Loucy (cell line): ENCODE results near the gene TSHZ2.

Experiments
- H2AFZ ChIP-seq: fragments of 200-600 bp; sonication (generic); 2 replicates; pipeline ENCODE4 v1.6.0; 2016; ENCODE audit warnings: antibody characterized with exemption, mild to moderate bottlenecking, low read length, moderate library complexity
- H3F3A ChIP-seq: fragments of 200-600 bp; 2 replicates; pipeline ENCODE4 v1.6.0; 2016; ENCODE audit warnings: antibody characterized with exemption, low read depth, mild to moderate bottlenecking
- H3K27me3 ChIP-seq: fragments of 200-600 bp; sonication (generic); 2 replicates; pipeline ENCODE4 v1.6.1; 2014; ENCODE audit warnings: low read length, mild to moderate bottlenecking; ENCODE audit not compliant: insufficient read depth, poor library complexity, severe bottlenecking
- H3K36me3 ChIP-seq: fragments of 200-600 bp; sonication (generic); 2 replicates; pipeline ENCODE4 v1.6.1; 2016; ENCODE audit warnings: low read length; ENCODE audit not compliant: insufficient read depth
- H3K4me1 ChIP-seq: fragments of 200-600 bp; sonication (generic); 2 replicates; pipeline ENCODE4 v1.5.1; 2014; ENCODE audit warnings: low read length, mild to moderate bottlenecking; ENCODE audit not compliant: insufficient read depth, poor library complexity, severe bottlenecking
- H3K4me2 ChIP-seq: fragments of 200-600 bp; sonication (generic); 2 replicates; pipeline ENCODE4 v1.6.0; 2014; ENCODE audit warnings: antibody characterized with exemption, low read length, low read depth, mild to moderate bottlenecking; ENCODE audit not compliant: poor library complexity, severe bottlenecking
- H3K4me3 ChIP-seq: fragments of 200-600 bp; sonication (generic); 2 replicates; pipeline ENCODE4 v1.5.1; 2014; ENCODE audit warnings: low read length, mild to moderate bottlenecking, mixed read lengths; ENCODE audit not compliant: poor library complexity, severe bottlenecking
- H3K79me2 ChIP-seq: fragments of 200-600 bp; sonication (generic); 2 replicates; pipeline ENCODE4 v1.6.1; 2014; ENCODE audit warnings: low read length; ENCODE audit not compliant: insufficient read depth
- H3K9ac ChIP-seq: fragments of 200-600 bp; sonication (generic); 2 replicates; pipeline ENCODE4 v1.6.0; 2014; ENCODE audit warnings: mild to moderate bottlenecking, low read depth, low read length, moderate library complexity; ENCODE audit not compliant: poor library complexity, severe bottlenecking
- H3K9me2 ChIP-seq: fragments of 200-600 bp; sonication (generic); replicated peaks from 2 replicates; pipeline ENCODE4 v1.6.1; 2016; ENCODE audit warnings: low read depth, low read length, mixed read lengths
- H3K9me3 ChIP-seq: fragments of 200-600 bp; sonication (generic); 2 replicates; pipeline ENCODE4 v1.6.1; 2014; ENCODE audit warnings: mild to moderate bottlenecking, antibody characterized with exemption, low read length, low read depth; ENCODE audit not compliant: insufficient read depth
- H4K20me1 ChIP-seq: fragments of 200-600 bp; sonication (generic); 2 replicates; pipeline ENCODE4 v1.6.0; 2014; ENCODE audit warnings: antibody characterized with exemption, low read length, mild to moderate bottlenecking; ENCODE audit not compliant: insufficient read depth, poor library complexity, severe bottlenecking
- EZH2phosphoT487 ChIP-seq: fragments of 200-600 bp; IDR thresholded peaks from 2 replicates; pipeline ENCODE4 v1.6.1; 2018; ENCODE audit warnings: antibody characterized with exemption, mild to moderate bottlenecking, moderate library complexity, borderline replicate concordance
- TF ChIP-seq, protein P1 (sequence below): fragments of 200-600 bp; sonication (generic); conservative IDR thresholded peaks from 2 replicates; pipeline ENCODE4 v1.5.1; 2014; ENCODE audit warnings: mild to moderate bottlenecking, antibody characterized with exemption, low read length

The TSHZ2 gene

DNA sequence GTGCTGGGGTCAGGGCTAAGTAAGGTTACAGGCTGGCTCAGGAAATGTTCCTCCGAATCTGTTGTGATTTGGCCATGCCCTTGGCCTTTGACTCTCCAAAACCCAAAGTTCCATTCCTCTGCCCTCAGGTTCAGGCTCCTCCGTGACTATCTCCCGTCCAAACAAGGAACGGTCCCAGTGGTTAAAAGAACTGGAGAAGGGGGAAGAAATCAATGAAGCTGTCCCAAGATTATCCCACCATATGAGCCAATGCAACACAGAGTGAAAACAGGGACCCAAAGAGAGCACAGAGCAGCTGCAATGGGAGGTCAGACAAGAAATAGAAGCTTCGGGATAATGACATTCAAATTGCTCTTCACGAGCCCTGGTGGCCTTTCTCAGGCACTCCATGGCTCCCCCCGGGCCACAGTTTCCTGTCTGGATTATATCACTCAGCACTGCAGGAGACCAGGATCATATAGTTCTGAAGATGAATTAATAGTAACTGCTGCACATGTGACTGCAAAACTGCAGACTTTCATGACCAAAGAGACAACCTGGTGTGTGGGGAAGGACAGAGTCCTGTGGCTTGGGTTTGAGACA is 410.2 kb downstream of the TSHZ2 start:
- Histone ChIP-seq H2AFZ (no peak overlapping the region), H4K20me1 (no peaks in the 10 kb centered on the region), H3K4me1 (no peaks in the 10 kb centered on the region), H3K9me3 (no peaks in the 10 kb centered on the region), H3K4me2 (no peak overlapping the region), H3K4me3 (no peak overlapping the region), H3K9ac (no peak overlapping the region), H3K36me3 (no peaks in the 10 kb centered on the region), H3K27me3 (no peaks in the 10 kb centered on the region), H3K9me2 (no peaks in the 10 kb centered on the region), H3F3A (no peaks in the 10 kb centered on the region), H3K79me2 (no peaks in the 10 kb centered on the region)
- TF ChIP-seq, protein P1, sequence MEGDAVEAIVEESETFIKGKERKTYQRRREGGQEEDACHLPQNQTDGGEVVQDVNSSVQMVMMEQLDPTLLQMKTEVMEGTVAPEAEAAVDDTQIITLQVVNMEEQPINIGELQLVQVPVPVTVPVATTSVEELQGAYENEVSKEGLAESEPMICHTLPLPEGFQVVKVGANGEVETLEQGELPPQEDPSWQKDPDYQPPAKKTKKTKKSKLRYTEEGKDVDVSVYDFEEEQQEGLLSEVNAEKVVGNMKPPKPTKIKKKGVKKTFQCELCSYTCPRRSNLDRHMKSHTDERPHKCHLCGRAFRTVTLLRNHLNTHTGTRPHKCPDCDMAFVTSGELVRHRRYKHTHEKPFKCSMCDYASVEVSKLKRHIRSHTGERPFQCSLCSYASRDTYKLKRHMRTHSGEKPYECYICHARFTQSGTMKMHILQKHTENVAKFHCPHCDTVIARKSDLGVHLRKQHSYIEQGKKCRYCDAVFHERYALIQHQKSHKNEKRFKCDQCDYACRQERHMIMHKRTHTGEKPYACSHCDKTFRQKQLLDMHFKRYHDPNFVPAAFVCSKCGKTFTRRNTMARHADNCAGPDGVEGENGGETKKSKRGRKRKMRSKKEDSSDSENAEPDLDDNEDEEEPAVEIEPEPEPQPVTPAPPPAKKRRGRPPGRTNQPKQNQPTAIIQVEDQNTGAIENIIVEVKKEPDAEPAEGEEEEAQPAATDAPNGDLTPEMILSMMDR, result no peak; the same call in 1 of the 2 replicates
- TF ChIP-seq EZH2phosphoT487, result no peak

DNA sequence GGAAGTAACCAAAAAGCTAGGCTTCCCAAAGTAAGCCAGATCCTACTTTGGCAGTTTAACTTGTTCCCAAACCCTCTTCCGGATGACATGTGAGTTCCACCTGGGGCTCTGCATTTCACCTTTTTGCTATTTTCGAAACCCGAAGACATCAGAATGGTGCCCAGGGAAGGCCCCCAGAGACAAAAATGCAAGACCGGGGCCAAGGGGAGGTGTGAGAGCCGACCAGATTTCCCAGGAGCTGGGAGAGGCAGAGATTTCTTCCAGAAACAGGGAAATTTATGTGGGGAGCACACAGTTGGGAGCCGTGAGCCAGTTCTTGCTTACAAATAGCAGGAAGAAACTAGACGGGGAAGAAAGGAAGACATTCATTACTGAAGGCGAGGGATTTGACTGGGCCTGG is 411.8 kb downstream of the TSHZ2 start:
- Histone ChIP-seq H3K9ac (no peak overlapping the region), H3K4me1 (peaks cover 3% of the 10 kb centered on the region)

DNA sequence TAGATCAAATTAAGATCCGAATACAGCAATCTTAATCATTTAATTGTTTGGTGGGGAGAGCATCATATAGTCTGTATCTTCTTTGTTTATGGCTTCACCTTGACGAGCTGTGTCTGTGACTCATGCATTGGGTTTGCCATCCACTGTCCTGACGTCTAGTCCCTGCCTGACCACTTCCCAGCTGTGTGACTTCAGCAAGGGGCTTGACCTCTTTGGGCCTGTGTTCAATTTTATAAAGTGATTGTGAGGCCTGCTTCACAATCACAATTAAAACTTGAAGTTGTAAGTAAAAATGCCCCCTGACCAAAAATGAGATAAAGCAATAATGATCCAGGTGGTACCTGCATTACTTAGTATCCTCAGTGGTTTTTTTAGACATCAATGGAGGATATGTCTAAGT is 412.2 kb downstream of the TSHZ2 start:
- Histone ChIP-seq H4K20me1 (no peaks in the 10 kb centered on the region), H3K36me3 (no peaks in the 10 kb centered on the region), H3K9ac (no peak overlapping the region), H3K9me3 (no peaks in the 10 kb centered on the region), H3K4me2 (no peak overlapping the region), H3K4me1 (peaks cover 3% of the 10 kb centered on the region), H3K4me3 (no peak overlapping the region), H3F3A (no peaks in the 10 kb centered on the region), H3K79me2 (no peaks in the 10 kb centered on the region), H2AFZ (no peak overlapping the region), H3K9me2 (no peaks in the 10 kb centered on the region), H3K27me3 (no peaks in the 10 kb centered on the region)
- TF ChIP-seq, protein P1, result no peak
- TF ChIP-seq EZH2phosphoT487, result no peak

More for the DNA sequence above, 411.8 kb downstream of the TSHZ2 start:
- no peak overlapping the region for H3K4me2 ChIP-seq
- no peaks in the 10 kb centered on the region for H3K9me2 ChIP-seq
- H3K79me2 ChIP-seq, result no peaks in the 10 kb centered on the region
- no peaks in the 10 kb centered on the region for H3K27me3 ChIP-seq
- no peaks in the 10 kb centered on the region for H3F3A ChIP-seq
- H3K36me3 ChIP-seq, result no peaks in the 10 kb centered on the region
- no peaks in the 10 kb centered on the region for H4K20me1 ChIP-seq
- H3K9me3 ChIP-seq, result no peaks in the 10 kb centered on the region
- no peak overlapping the region for H2AFZ ChIP-seq
- no peak for TF ChIP-seq EZH2phosphoT487
- TF ChIP-seq, protein P1, result no peak
- no peak overlapping the region for H3K4me3 ChIP-seq
